GM12865 (cell line): ENCODE data around the gene CACNB4.
"Not testable (repeated sequence)": the region's sequence is repeated elsewhere in the genome, so short reads cannot be mapped to it uniquely, and the experiment has no call there.

Experiments
- DNase-seq: peaks from one replicate; pipeline ENCODE4 v3.0.0; 2010; ENCODE audit warnings: low read depth
- H3K4me3 ChIP-seq: 2 replicates; pipeline ENCODE4 v1.5.1; 2011; ENCODE audit warnings: mild to moderate bottlenecking, low read depth, low read length, control low read depth
- CTCF ChIP-seq: IDR thresholded peaks from 2 replicates; pipeline ENCODE4 v1.5.1; 2011; ENCODE audit warnings: low read length, control low read depth, low read depth, inconsistent platforms; ENCODE audit not compliant: insufficient read depth; ENCODE audit errors: missing control alignments

CACNB4 gene

DNA sequence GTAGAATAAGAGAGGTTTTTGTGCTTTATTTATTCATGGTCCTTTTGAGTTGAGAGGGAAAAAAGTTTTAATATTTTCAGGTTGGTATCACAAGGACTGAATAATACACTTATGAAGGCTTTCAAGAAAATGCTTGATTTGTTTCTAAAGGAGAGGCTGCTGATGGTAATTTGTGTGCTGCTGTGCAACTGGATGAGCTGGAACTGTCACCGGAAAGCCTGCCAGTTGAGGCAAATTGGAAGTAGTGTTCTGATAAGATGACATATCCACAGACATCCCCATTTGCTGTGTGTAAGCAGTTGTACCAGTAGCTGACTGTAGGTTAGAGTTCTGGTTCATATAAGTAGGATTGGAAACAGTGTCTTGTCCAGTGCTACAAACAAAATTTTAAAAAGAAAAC lies 21.6 kb upstream of the CACNB4 start:
- DNase-seq, result no peak
- TF ChIP-seq CTCF, result no peak
- H3K4me3 ChIP-seq, result no peak overlapping the region

DNA sequence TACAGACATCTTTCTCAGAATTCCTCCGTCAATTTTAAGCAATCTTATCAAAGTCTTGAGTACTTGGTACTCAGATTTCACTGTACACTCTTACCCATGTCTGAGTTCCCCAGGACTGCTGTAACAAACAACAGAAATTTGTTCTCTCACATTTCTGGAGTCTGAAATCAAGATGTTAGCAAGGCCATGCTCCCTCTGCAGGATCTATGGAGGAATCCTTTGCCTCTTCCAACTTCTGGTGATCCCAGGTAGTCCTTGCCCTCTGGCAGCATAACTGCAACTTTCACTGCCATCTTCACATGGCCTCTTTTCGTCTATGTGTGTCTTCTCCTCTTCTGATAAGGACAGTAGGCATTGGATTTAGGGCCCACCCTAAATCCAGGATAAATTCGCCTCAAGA lies 17.1 kb upstream of the CACNB4 start:
- H3K4me3 ChIP-seq, result no peak overlapping the region
- no peak for DNase-seq
- no peak for TF ChIP-seq CTCF

DNA sequence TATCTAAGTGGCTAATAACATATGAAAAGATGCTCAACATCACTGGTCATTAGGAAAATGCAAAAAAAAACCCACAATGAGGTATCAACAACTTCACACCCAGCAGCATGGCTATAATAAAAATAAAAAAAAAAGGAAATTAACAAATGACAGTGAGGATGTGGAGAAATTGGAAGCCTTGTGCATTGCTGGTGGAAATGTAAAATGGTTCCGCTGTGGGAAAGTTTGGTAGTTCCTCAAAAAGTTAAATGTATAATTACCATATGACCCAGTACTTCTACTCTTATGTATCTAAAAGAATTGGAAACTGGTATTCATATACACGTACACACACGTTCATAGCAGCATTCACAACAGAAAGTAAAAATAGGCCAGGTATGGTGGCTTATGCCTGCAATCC lies 15.5 kb upstream of the CACNB4 start:
- no peak overlapping the region for H3K4me3 ChIP-seq
- DNase-seq, result no peak
- TF ChIP-seq CTCF, result no peak

- DNase-seq, H3K4me3 ChIP-seq: not testable (repeated sequence)
These were observed 8.3 kb upstream of the CACNB4 start for GRCh38 chr2:152107140-152107539.

DNA sequence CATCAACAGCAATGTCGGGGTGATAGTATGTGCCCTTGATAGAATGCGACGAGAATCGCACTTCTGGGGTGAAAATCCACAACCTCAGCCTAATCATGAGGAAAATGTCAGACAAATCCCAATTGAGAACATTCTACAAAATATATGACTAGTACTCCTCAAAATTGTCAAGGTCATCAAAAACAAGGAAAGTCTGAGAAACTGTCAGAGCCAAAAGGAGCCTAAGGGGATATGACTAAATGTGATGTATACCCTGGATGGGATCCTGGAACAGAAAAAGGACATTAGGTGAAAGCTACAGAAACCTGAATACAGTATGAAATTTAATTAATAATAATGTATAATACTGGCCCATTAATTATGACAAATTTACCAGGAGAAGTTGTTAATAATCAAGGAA lies 7.6 kb upstream of the CACNB4 start:
- DNase-seq, result no peak
- no peak overlapping the region for H3K4me3 ChIP-seq
- TF ChIP-seq CTCF, result no peak

DNA sequence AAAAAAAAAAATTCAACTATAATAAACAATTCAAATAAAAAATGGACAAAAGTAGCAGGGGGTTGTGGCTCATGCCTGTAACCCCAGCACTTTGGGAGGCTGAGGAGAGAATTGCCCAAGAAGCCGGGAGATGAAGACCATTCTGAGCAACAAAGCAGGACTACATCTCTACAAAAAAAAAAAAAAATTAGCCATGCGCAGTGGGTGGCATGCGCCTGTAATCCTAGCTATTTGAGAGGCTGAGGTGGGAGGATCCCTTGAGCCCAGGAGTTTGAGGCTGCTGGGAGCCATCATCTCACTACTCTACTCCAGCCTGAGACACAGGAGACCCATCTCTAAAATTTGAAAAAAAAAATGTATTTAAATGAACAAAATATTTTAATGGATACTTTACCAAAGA lies 4.4 kb upstream of the CACNB4 start:
- H3K4me3 ChIP-seq, result no peak overlapping the region
- DNase-seq, result no peak
- no peak for TF ChIP-seq CTCF

GRCh38 chr2:152100961-152101360 lies 2.1 kb upstream of the CACNB4 start:
- H3K4me3 ChIP-seq, result no peak overlapping the region
- TF ChIP-seq CTCF, result no peak
- DNase-seq, result no peak
